NCI-H1092 treated with DMSO at 0.1 percent for 48 hours (cell line): ENCODE data around the gene ADCY2.
"Not testable (repeated sequence)": the region's sequence is repeated elsewhere in the genome, so short reads cannot be mapped to it uniquely, and the experiment has no call there.

Experiments
- DNase-seq: peaks from one replicate; lab custom pipeline; 2025; lab: John Stamatoyannopoulos, UW

The ADCY2 gene

GRCh38 chr5:7395432-7395946 is 449 bp upstream of the ADCY2 start:
- no peak for DNase-seq

- peak; percentile 66 for DNase-seq
These were observed 946 bp downstream of the ADCY2 start for GRCh38 chr5:7396713-7397454.

- no peak for DNase-seq
These were observed 2.0 kb downstream of the ADCY2 start for GRCh38 chr5:7397937-7398336.

GRCh38 chr5:7398596-7399280 is 2.8 kb downstream of the ADCY2 start:
- peak; percentile 29 for DNase-seq

- DNase-seq = no peak
These were observed 9.3 kb downstream of the ADCY2 start for GRCh38 chr5:7405277-7405676.

GRCh38 chr5:7410936-7411511 is 15.1 kb downstream of the ADCY2 start:
- no peak for DNase-seq

GRCh38 chr5:7412409-7412808 is 16.5 kb downstream of the ADCY2 start:
- no peak for DNase-seq

GRCh38 chr5:7415123-7415522 is 19.2 kb downstream of the ADCY2 start:
- DNase-seq = no peak

GRCh38 chr5:7415587-7416535 is 19.9 kb downstream of the ADCY2 start:
- no peak for DNase-seq

GRCh38 chr5:7418276-7418675 is 22.3 kb downstream of the ADCY2 start:
- no peak for DNase-seq

GRCh38 chr5:7419367-7419766 is 23.4 kb downstream of the ADCY2 start:
- DNase-seq = no peak

- DNase-seq = no peak
These were observed 23.9 kb downstream of the ADCY2 start for GRCh38 chr5:7419846-7420245.

- DNase-seq = no peak
These were observed 24.8 kb downstream of the ADCY2 start for GRCh38 chr5:7420510-7421280.

GRCh38 chr5:7422316-7423106 is 26.6 kb downstream of the ADCY2 start:
- DNase-seq = no peak

- not testable (repeated sequence) for DNase-seq
These were observed 27.3 kb downstream of the ADCY2 start for GRCh38 chr5:7423231-7423630.

GRCh38 chr5:7425830-7426229 is 29.9 kb downstream of the ADCY2 start:
- no peak for DNase-seq

GRCh38 chr5:7426284-7426683 is 30.3 kb downstream of the ADCY2 start:
- DNase-seq = no peak

GRCh38 chr5:7434914-7435313 is 39.0 kb downstream of the ADCY2 start:
- DNase-seq = no peak

GRCh38 chr5:7435503-7435902 is 39.6 kb downstream of the ADCY2 start:
- DNase-seq = no peak

GRCh38 chr5:7436521-7436920 is 40.6 kb downstream of the ADCY2 start:
- no peak for DNase-seq
